Adipocyte (in vitro differentiated cells): ENCODE results near the gene CEBPA.
"Not testable (repeated sequence)": the region's sequence is repeated elsewhere in the genome, so short reads cannot be mapped to it uniquely, and the experiment has no call there.

ENCODE experiments used
- DNase-seq: peaks from one replicate; pipeline ENCODE4 v3.0.0-alpha.2; 2015; ENCODE audit warnings: low read depth
- H3K27me3 ChIP-seq: replicated peaks from 2 replicates; pipeline ENCODE4 v1.7.0; 2013; ENCODE audit warnings: mild to moderate bottlenecking, low read length, moderate library complexity; ENCODE audit not compliant: control insufficient read depth, insufficient read depth
- H3K36me3 ChIP-seq: 2 replicates; pipeline ENCODE4 v1.7.0; 2013; ENCODE audit warnings: low read length, mild to moderate bottlenecking, moderate library complexity; ENCODE audit not compliant: control insufficient read depth, insufficient read depth, severe bottlenecking
- H3K4me1 ChIP-seq: 2 replicates; pipeline ENCODE4 v1.7.0; 2013; ENCODE audit warnings: mild to moderate bottlenecking, low read length, moderate library complexity; ENCODE audit not compliant: control insufficient read depth, insufficient read depth
- H3K4me3 ChIP-seq: 2 replicates; pipeline ENCODE4 v1.7.0; 2013; ENCODE audit warnings: mild to moderate bottlenecking, low read length, moderate library complexity
- H3K9ac ChIP-seq: 2 replicates; pipeline ENCODE4 v1.7.0; 2013; ENCODE audit warnings: mild to moderate bottlenecking, low read length, moderate library complexity
- H3K9me3 ChIP-seq: 2 replicates; pipeline ENCODE4 v1.7.0; 2013; ENCODE audit warnings: mild to moderate bottlenecking, low read length, moderate library complexity; ENCODE audit not compliant: control insufficient read depth

Gene CEBPA

GRCh38 chr19:33323093-33323820 lies 20.9 kb upstream of the CEBPA start:
- Histone ChIP-seq H3K9me3 (peaks cover 14% of the 10 kb centered on the region), H3K27me3 (no peaks in the 10 kb centered on the region), H3K36me3 (no peaks in the 10 kb centered on the region), H3K4me3 (no peak overlapping the region), H3K4me1 (peaks cover 5% of the 10 kb centered on the region), H3K9ac (no peak overlapping the region)
- DNase-seq = no peak

- no peak overlapping the region for H3K4me3 ChIP-seq
- H3K27me3 ChIP-seq = peaks cover 2% of the 10 kb centered on the region
- no peaks in the 10 kb centered on the region for H3K36me3 ChIP-seq
- no peak overlapping the region for H3K9ac ChIP-seq
- peaks cover 14% of the 10 kb centered on the region for H3K9me3 ChIP-seq
- no peaks in the 10 kb centered on the region for H3K4me1 ChIP-seq
- no peak for DNase-seq
Observed at GRCh38 chr19:33320636-33321035, 18.3 kb upstream of the CEBPA start.

- not testable (repeated sequence) for H3K27me3 ChIP-seq, H3K4me1 ChIP-seq, DNase-seq
Observed at GRCh38 chr19:33317991-33318390, 15.7 kb upstream of the CEBPA start.

GRCh38 chr19:33317517-33317916 lies 15.2 kb upstream of the CEBPA start:
- no peaks in the 10 kb centered on the region for H3K4me1 ChIP-seq
- H3K9me3 ChIP-seq = peaks cover 14% of the 10 kb centered on the region
- DNase-seq = no peak
- H3K4me3 ChIP-seq = no peak overlapping the region
- no peaks in the 10 kb centered on the region for H3K36me3 ChIP-seq
- peaks cover 5% of the 10 kb centered on the region for H3K27me3 ChIP-seq
- no peak overlapping the region for H3K9ac ChIP-seq

More at GRCh38 chr19:33317991-33318390, 15.7 kb upstream of the CEBPA start:
- H3K9ac ChIP-seq, H3K36me3 ChIP-seq, H3K4me3 ChIP-seq: not testable (repeated sequence)
- peaks cover 14% of the 10 kb centered on the region for H3K9me3 ChIP-seq

- DNase-seq = no peak
- H3K36me3 ChIP-seq = no peaks in the 10 kb centered on the region
- H3K9me3 ChIP-seq = peaks cover 13% of the 10 kb centered on the region
- H3K4me1 ChIP-seq = no peaks in the 10 kb centered on the region
- no peak overlapping the region for H3K9ac ChIP-seq
- H3K4me3 ChIP-seq = no peak overlapping the region
- H3K27me3 ChIP-seq = peaks cover 10% of the 10 kb centered on the region
Observed at GRCh38 chr19:33316541-33317264, 14.4 kb upstream of the CEBPA start.

- H3K36me3 ChIP-seq, H3K9me3 ChIP-seq, DNase-seq, H3K9ac ChIP-seq, H3K4me1 ChIP-seq, H3K4me3 ChIP-seq: not testable (repeated sequence)
- peaks cover 14% of the 10 kb centered on the region for H3K27me3 ChIP-seq
Observed at GRCh38 chr19:33312808-33313207, 10.5 kb upstream of the CEBPA start.

- Histone ChIP-seq H3K36me3 (no peaks in the 10 kb centered on the region), H3K27me3 (peaks cover 14% of the 10 kb centered on the region), H3K4me1 (no peaks in the 10 kb centered on the region), H3K4me3 (no peak overlapping the region), H3K9ac (no peak overlapping the region), H3K9me3 (no peaks in the 10 kb centered on the region)
- no peak for DNase-seq
Observed at GRCh38 chr19:33312065-33312464, 9.7 kb upstream of the CEBPA start.

- Histone ChIP-seq H3K9me3 (no peaks in the 10 kb centered on the region), H3K4me1 (no peaks in the 10 kb centered on the region), H3K4me3 (no peak overlapping the region), H3K27me3 (peaks cover 14% of the 10 kb centered on the region), H3K9ac (no peak overlapping the region), H3K36me3 (no peaks in the 10 kb centered on the region)
- no peak for DNase-seq
Observed at GRCh38 chr19:33311326-33311682, 9.0 kb upstream of the CEBPA start.

GRCh38 chr19:33310606-33311325 lies 8.4 kb upstream of the CEBPA start:
- Histone ChIP-seq H3K9me3 (no peaks in the 10 kb centered on the region), H3K36me3 (no peaks in the 10 kb centered on the region), H3K27me3 (peaks cover 13% of the 10 kb centered on the region), H3K4me1 (no peaks in the 10 kb centered on the region), H3K9ac (no peak overlapping the region), H3K4me3 (no peak overlapping the region)
- no peak for DNase-seq

- DNase-seq = no peak
- Histone ChIP-seq H3K27me3 (peaks cover 12% of the 10 kb centered on the region), H3K4me3 (no peak overlapping the region), H3K36me3 (no peaks in the 10 kb centered on the region), H3K9ac (no peak overlapping the region), H3K4me1 (no peaks in the 10 kb centered on the region), H3K9me3 (no peaks in the 10 kb centered on the region)
Observed at GRCh38 chr19:33309826-33310225, 7.5 kb upstream of the CEBPA start.
